Stimulated activated CD4-positive, alpha-beta T cell treated with anti-CD3 and anti-CD28 coated beads, Interleukin-2, amount 100 ng/mL, for 48 hours (primary cell): ENCODE data around the gene ZSWIM1.
"Not testable (repeated sequence)": the region's sequence is repeated elsewhere in the genome, so short reads cannot be mapped to it uniquely, and the experiment has no call there.

ENCODE experiments used
- DNase-seq, 2 donors: peaks; one replicate each; pipeline ENCODE4 v3.0.0-alpha.2; 2020

Gene ZSWIM1

DNA sequence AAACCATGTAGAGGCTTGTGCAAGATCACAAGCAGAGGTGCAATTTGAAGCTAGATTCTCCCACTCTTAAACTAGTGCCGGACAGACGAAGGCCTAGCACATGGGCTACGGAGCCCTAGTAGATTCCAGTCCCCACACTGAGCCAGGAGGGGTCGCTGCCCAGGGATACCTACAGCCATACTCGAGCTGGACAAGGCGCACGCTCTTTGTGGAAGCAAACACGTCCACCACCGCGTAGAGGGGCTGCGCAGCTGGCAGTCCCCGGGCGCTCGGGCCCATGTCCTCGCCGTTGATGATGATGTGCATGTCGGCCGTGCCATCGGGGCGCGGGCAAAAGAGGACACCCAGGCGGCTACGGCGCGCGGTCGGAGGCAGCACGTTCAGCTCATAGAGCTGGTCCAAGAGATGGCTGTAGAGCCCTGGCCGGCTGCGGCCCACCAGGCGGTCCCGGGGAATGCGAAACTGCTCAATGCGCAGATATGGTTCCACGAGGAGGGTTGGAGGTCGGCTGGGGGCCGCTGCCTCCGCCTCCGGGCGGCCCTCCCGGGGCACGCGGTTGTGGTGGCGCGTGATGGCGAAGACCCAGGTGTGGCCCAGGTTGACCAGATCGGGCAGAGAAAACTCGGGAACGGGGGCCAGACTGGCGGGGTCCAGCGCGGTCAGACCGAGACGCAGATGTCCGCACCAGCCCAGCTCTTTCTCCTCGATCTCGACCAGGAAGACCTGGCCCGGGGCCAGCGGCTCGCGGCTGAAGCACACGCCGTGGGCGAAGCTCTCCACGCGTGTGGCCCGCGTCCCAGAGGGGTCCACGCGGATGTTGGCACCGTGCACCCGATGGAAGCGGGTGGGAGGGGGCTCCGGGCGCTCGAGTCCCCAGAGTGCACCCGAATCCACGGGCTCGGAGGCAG lies 9.3 kb downstream of the ZSWIM1 start:
- DNase-seq: peak; percentile 34 to 37

GRCh38 chr20:45890985-45891983 lies 10.3 kb downstream of the ZSWIM1 start, which contains the start of the genes CTSA and NEURL2:
TSS of gene CTSA (plus strand) at chr20:45891335. CDS start at chr20:45891569, 234 bp downstream.
TSS of gene NEURL2 (minus strand) at chr20:45891208. CDS start at chr20:45890991, 217 bp downstream.
- peak; percentile 78 for DNase-seq

- no peak for DNase-seq
Measured at GRCh38 chr20:45892049-45892825, 11.2 kb downstream of the ZSWIM1 start.

- no peak for DNase-seq
Measured at GRCh38 chr20:45892828-45893500, 11.9 kb downstream of the ZSWIM1 start.

GRCh38 chr20:45893831-45894230 lies 12.8 kb downstream of the ZSWIM1 start:
- no peak for DNase-seq

GRCh38 chr20:45894797-45895196 lies 13.8 kb downstream of the ZSWIM1 start:
- no peak for DNase-seq

GRCh38 chr20:45896641-45897161 lies 15.7 kb downstream of the ZSWIM1 start:
- DNase-seq: no peak

DNA sequence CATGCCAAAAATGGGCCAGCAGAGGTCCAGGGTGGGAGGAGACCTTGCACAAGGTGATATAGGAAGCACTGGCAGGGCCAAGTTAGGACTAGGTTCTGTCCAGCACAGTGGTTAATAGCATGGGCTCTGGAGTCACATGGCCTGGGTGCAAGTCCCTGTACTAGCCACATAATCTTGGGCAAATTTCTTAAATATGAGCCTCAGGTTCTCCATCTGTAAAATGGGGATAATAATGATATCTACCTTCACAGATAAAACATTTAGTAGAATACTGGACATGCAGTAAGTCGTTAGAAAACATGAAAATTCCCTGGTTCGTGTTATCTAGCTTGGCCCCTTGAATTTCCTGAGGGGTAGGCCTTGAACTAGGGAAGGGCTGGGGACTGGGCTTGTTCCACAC lies 16.3 kb downstream of the ZSWIM1 start:
- DNase-seq: no peak

DNA sequence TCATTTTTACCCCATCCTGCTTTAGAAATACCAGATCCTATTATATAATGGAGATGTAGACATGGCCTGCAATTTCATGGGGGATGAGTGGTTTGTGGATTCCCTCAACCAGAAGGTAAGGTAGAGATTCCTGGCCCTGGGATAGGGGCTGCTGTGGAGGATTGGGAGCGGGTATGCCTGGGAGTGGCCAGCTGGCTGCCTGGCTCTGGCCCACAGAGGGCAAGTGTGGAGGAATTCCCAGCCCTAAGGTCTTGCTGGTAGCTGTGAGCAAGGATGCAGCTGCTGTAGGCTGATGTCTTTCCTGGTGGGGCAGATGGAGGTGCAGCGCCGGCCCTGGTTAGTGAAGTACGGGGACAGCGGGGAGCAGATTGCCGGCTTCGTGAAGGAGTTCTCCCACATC lies 16.7 kb downstream of the ZSWIM1 start:
- DNase-seq: no peak

GRCh38 chr20:45898285-45898684 lies 17.3 kb downstream of the ZSWIM1 start:
- DNase-seq: no peak

DNA sequence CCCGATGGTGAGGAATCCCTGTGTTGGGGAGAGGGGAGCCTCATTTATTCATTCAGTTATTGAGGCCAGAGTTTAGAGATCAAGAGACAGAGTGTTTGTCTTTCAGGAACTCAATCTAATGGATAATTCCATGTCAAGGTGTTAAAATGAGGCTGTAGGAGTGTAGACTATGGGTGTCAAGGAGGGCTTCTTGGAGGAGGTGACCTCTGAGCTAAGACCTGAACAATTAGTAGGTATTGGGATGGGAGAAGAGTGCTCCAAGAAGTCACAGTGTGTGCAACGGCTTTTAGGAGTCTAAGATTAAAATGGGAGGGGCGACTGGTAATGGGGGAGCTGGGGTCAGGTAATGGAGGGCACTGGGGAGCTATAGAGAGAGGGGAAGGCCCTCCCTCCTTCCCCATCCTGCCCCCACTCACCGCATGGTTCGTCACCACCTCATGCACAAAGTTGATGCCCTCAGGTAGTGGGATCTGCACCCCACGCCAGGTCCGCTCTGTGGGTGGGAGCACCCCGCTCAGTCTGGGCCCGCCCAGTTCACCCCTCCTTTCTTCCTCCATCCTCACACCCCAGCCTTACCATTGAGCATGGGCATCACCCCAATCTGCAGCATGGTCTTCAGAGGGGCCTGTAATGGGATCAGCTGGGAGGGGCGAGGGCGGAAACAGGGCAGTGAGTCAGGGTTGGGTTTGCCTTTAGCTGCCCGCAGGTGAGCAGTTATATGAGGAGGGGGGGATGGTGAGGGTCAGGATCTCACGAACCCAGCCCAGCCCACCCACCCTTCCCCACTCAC lies 18.2 kb downstream of the ZSWIM1 start:
- no peak for DNase-seq

DNA sequence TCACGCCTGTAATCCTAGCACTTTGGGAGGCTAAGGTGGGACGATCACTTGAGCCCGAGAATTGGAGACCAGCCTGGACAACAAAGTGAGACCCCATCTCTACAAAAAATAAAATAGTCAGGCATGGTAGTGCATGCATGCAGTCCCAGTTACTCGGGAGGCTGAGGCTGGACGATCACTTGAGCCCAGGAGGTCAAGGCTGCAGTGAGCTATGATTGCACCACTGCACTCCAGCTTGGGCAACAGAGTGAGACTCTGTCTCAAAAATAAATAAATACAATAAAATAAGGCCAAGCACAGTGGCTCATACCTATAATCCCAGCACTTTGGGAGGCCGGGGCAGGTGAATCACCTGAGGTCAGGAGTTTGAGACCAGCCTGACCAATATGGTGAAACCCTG lies 20.3 kb downstream of the ZSWIM1 start:
- DNase-seq: not testable (repeated sequence)

- no peak for DNase-seq
Measured at GRCh38 chr20:45902199-45902701, 21.2 kb downstream of the ZSWIM1 start.

DNA sequence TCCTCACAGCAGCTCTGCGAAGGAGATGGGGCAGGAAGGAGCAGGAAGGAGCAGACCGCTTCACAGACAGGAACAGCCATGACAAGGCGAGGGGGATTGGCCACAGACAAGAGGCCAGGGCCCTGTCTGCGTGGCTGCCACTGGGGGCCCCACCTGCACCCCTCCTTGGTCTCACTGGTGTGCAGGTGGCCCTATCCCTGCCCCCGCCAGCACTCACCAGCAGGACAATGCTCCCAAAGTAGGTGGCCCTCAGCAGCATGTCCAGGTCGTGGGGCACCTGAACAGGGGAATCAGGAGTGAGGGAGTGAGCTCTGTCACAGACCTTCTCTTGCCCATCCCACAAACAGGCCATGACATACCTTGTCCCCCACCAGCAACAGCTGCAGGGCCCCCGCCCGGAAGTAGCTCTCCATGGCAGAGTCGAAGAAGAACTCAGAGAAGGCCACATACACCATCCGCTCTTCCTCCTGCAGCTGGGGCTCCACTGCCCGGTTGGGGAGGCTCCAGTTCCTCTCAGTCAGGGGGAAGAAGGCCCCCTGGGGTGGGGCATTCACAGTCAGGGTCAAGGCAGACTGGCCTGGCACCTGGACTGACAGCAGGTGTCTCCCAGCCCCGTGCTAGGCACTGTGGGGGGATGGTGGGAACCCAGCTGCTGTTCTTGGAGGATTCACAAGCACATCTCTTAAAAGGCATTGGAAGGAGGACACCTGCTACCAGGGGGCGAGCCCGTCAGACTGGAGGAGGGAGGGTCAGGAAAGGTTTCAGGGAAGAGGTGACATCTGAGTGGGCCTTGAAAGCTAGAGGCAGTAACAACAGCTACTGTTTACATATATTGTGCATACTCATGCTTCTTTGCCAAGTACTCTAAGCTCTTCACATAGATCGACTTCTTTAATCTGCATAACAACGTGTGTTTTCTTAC lies 23.8 kb downstream of the ZSWIM1 start:
- DNase-seq: no peak

GRCh38 chr20:45905505-45906079 lies 24.6 kb downstream of the ZSWIM1 start:
- no peak for DNase-seq

DNA sequence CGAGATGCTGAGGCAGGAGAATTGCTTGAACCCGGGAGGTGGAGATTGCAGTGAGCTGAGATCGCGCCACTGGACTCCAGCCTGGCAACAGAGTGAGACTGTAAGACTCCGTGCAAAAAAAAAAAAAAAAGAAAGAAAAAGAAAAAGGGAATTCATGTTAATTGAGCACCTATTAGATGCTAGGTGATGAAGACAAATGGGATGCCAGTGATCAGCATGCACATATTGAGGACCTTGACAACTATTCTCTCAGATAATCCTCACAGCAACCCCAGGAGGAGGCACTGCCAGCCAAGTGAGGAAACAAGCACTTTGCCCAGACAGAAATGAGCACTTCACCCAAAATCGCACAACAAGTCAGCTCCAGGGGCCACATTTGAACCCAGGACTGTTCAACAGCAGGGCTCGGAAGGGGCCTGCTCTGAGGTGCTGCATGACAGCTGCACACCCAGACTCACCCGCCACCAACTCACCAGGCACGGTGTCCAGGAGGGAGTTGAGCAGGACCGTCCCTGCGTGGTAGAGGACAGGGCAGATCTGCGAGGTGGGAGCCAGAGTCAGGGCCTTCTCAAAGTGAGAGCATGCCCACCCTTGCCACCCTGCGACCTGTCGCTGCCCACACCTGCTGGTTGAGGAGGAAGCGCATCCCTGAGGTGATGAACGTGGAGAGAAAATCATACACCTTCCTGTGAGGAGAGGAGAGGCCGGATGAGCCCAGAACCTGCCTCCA lies 26.4 kb downstream of the ZSWIM1 start:
- no peak for DNase-seq

- no peak for DNase-seq
Measured at GRCh38 chr20:45908084-45908483, 27.1 kb downstream of the ZSWIM1 start.

DNA sequence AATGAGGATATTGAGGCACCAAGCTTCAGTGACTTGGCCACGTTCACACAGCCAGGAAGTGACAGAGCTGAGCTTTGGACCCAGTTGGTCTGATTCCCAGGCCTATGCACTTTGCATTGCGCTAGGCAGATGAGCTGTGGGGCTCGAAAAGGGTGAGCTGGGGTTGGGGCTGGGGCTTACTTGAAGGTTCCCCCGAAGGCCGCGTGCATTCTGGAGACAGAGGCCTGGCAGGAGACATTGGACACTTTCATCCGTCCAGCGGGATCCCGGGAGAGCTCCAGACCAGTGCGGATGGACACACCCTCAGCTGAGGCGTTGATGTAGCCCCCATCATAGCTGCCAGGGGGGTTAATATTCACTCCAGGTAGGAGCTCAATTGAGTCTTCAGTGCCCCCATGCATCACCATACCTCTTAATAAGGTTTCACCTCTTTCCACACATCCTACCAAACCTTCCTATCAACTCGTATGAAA lies 28.3 kb downstream of the ZSWIM1 start:
- DNase-seq: no peak
